TTC549 (cell line): Measurements from ENCODE around the gene CPLX3.

ENCODE experiments used
- FAIRE-seq: peaks from 2 replicates; lab custom pipeline; 2012; peaks lifted over from hg19 to GRCh38; lab: Jason Lieb, UNC

Gene CPLX3

GRCh38 chr15:74873756-74874424, 47.5 kb downstream of the CPLX3 start:
- no peak for FAIRE-seq

- FAIRE-seq = no peak
Measured at GRCh38 chr15:74878273-74878672, 51.8 kb downstream of the CPLX3 start.
